Neural cell (in vitro differentiated cells): Measurements from ENCODE around the gene AKR1A1. TPM values are rescaled to one million over a fixed set of nuclear protein-coding genes. Genes with fewer than 3 reads are reported as not detected.

Source experiments
- H2AFZ ChIP-seq: fragments of 200-600, 300-800 bp; sonication (generic), shearing (Covaris generic); 2 replicates; pipeline ENCODE4 v1.6.0; 2014; ENCODE audit warnings: low read depth, mild to moderate bottlenecking, antibody characterized with exemption, low read length, moderate library complexity
- H3F3A ChIP-seq: fragments of 200-600 bp; shearing (Covaris generic); 2 replicates; pipeline ENCODE4 v1.6.1; 2016; ENCODE audit warnings: mild to moderate bottlenecking, moderate library complexity, mixed read lengths, antibody characterized with exemption, low read length; ENCODE audit not compliant: insufficient read depth, poor library complexity, severe bottlenecking
- H3K27ac ChIP-seq: fragments of 200-600, 300-800 bp; sonication (generic), shearing (Covaris generic); 2 replicates; pipeline ENCODE4 v1.5.1; 2014; ENCODE audit warnings: mild to moderate bottlenecking, low read length, moderate library complexity
- H3K27me3 ChIP-seq: fragments of 300-800, 200-600 bp; sonication (generic), shearing (Covaris generic); 2 replicates; pipeline ENCODE4 v1.6.0; 2014; ENCODE audit warnings: mild to moderate bottlenecking, low read depth, low read length, moderate library complexity; ENCODE audit not compliant: insufficient read depth
- H3K36me3 ChIP-seq: fragments of 300-800, 200-600 bp; sonication (generic), shearing (Covaris generic); 2 replicates; pipeline ENCODE4 v1.5.1; 2014; ENCODE audit warnings: mild to moderate bottlenecking, antibody characterized with exemption, low read length, moderate library complexity; ENCODE audit not compliant: insufficient read depth
- H3K4me2 ChIP-seq: fragments of 300-800, 200-600 bp; sonication (generic), shearing (Covaris generic); 2 replicates; pipeline ENCODE4 v1.6.0; 2014; ENCODE audit warnings: mild to moderate bottlenecking, low read length
- H3K4me3 ChIP-seq: fragments of 300-800, 200-600 bp; sonication (generic), shearing (Covaris generic); 2 replicates; pipeline ENCODE4 v1.5.1; 2014; ENCODE audit warnings: mild to moderate bottlenecking, low read length, moderate library complexity
- H3K79me2 ChIP-seq: fragments of 200-600 bp; shearing (Covaris generic); replicated peaks from 2 replicates; pipeline ENCODE4 v1.6.0; 2014; ENCODE audit warnings: mild to moderate bottlenecking, low read length, moderate library complexity; ENCODE audit not compliant: insufficient read depth
- H3K9ac ChIP-seq: fragments of 300-800, 200-600 bp; sonication (generic), shearing (Covaris generic); 2 replicates; pipeline ENCODE4 v1.6.1; 2016; ENCODE audit warnings: mild to moderate bottlenecking, low read length, mixed read lengths
- H3K9me2 ChIP-seq: fragments of 200-600 bp; shearing (Covaris generic); 2 replicates; pipeline ENCODE4 v1.6.1; 2016; ENCODE audit warnings: mild to moderate bottlenecking, low read length, mixed read lengths; ENCODE audit not compliant: insufficient read depth
- H3K9me3 ChIP-seq: fragments of 200-600, 300-800 bp; sonication (generic), shearing (Covaris generic); 2 replicates; pipeline ENCODE4 v1.6.1; 2016; ENCODE audit warnings: mild to moderate bottlenecking, mixed run types, low read length, moderate library complexity, mixed read lengths
- H4K20me1 ChIP-seq: fragments of 200-600 bp; shearing (Covaris generic); 2 replicates; pipeline ENCODE4 v1.6.1; 2016; ENCODE audit warnings: mild to moderate bottlenecking, mixed run types; ENCODE audit not compliant: insufficient read depth
- CTCF ChIP-seq: fragments of 450-650 bp; IDR thresholded peaks from 2 replicates; pipeline ENCODE4 v1.5.1; 2014; ENCODE audit warnings: antibody characterized with exemption, mild to moderate bottlenecking, moderate library complexity; ENCODE audit not compliant: poor library complexity, severe bottlenecking
- EP300 ChIP-seq: fragments of 450-650 bp; conservative IDR thresholded peaks from 2 replicates; pipeline ENCODE4 v1.6.1; 2014; ENCODE audit warnings: antibody characterized with exemption, mild to moderate bottlenecking, moderate library complexity; ENCODE audit not compliant: poor library complexity, severe bottlenecking
- EZH2 ChIP-seq: fragments of 200-600, 300-800 bp; shearing (Covaris generic), sonication (generic); IDR thresholded peaks from 2 replicates; pipeline ENCODE4 v1.6.1; 2014; ENCODE audit warnings: antibody characterized with exemption, low read length, borderline replicate concordance, mild to moderate bottlenecking; ENCODE audit not compliant: insufficient read depth, poor library complexity, severe bottlenecking
- MXI1 ChIP-seq: fragments of 450-650 bp; conservative IDR thresholded peaks from 2 replicates; pipeline ENCODE4 v1.6.1; 2014; ENCODE audit warnings: antibody characterized with exemption, mild to moderate bottlenecking; ENCODE audit not compliant: poor library complexity, severe bottlenecking
- POLR2AphosphoS5 ChIP-seq: IDR thresholded peaks from 2 replicates; pipeline ENCODE4 v1.6.1; 2012
- RAD21 ChIP-seq: fragments of 450-650 bp; conservative IDR thresholded peaks from 2 replicates; pipeline ENCODE4 v1.6.1; 2014; ENCODE audit warnings: antibody characterized with exemption, mild to moderate bottlenecking, moderate library complexity
- REST ChIP-seq: IDR thresholded peaks from 2 replicates; pipeline ENCODE4 v1.6.1; 2012; ENCODE audit warnings: borderline replicate concordance
- SMC3 ChIP-seq: fragments of 450-650 bp; conservative IDR thresholded peaks from 2 replicates; pipeline ENCODE4 v1.6.1; 2014; ENCODE audit warnings: antibody characterized with exemption, mild to moderate bottlenecking, moderate library complexity; ENCODE audit not compliant: poor library complexity
- TAF1 ChIP-seq: IDR thresholded peaks from 2 replicates; pipeline ENCODE4 v1.6.1; 2012; ENCODE audit warnings: low read depth
- polyA plus RNA-seq: library from polyadenylated mRNA; depleted of rRNA; stranded (reverse); fragments of >200 nt; gene quantifications from 2 replicates; pipeline ENCODE4 v1.2.3, GENCODE V29; 2014

The AKR1A1 gene
- polyA plus RNA-seq, 1 donor from 2014 or later: 170 TPM

- TF ChIP-seq TAF1 (no peak), CTCF (no peak), EP300 (no peak), SMC3 (no peak), MXI1 (no peak), RAD21 (no peak), REST (no peak)
- Histone ChIP-seq H3K36me3 (no peaks in the 10 kb centered on the region), H3K4me2 (no peak overlapping the region), H3K9me2 (no peaks in the 10 kb centered on the region), H4K20me1 (no peaks in the 10 kb centered on the region), H2AFZ (no peak overlapping the region), H3K79me2 (peaks cover under 1% of the 10 kb centered on the region), H3K4me3 (no peak overlapping the region), H3K27ac (no peak overlapping the region), H3F3A (no peaks in the 10 kb centered on the region), H3K27me3 (no peaks in the 10 kb centered on the region), H3K9ac (no peak overlapping the region), H3K9me3 (no peaks in the 10 kb centered on the region)
Measured at GRCh38 chr1:45557422-45557944, 6.9 kb downstream of the AKR1A1 start.

- no peak overlapping the region for H3K4me3 ChIP-seq
- H3K36me3 ChIP-seq: no peaks in the 10 kb centered on the region
- H3K27ac ChIP-seq: no peak overlapping the region
- H3K4me2 ChIP-seq: no peak overlapping the region
- no peaks in the 10 kb centered on the region for H3K27me3 ChIP-seq
- H4K20me1 ChIP-seq: no peaks in the 10 kb centered on the region
- no peaks in the 10 kb centered on the region for H3K9me3 ChIP-seq
- H3K9ac ChIP-seq: no peak overlapping the region
- no peaks in the 10 kb centered on the region for H3F3A ChIP-seq
- H3K9me2 ChIP-seq: no peaks in the 10 kb centered on the region
- TF ChIP-seq MXI1 (no peak), REST (no peak), TAF1 (no peak), RAD21 (no peak), CTCF (no peak), POLR2AphosphoS5 (no peak), EZH2 (no peak), EP300 (no peak)
- no peak overlapping the region for H2AFZ ChIP-seq
- H3K79me2 ChIP-seq: no peaks in the 10 kb centered on the region
Measured at GRCh38 chr1:45563843-45564242, 13.2 kb downstream of the AKR1A1 start.
